Adipose tissue (tissue), 3 donors: ENCODE data around the gene ALDOC. TPM values are rescaled to one million over a fixed set of nuclear protein-coding genes. Genes with fewer than 3 reads are reported as not detected.

Experiments
- H3K27ac ChIP-seq: one replicate; pipeline ENCODE4 v1.5.1; 2013; ENCODE audit warnings: low read depth, low read length
- WGBS, 3 donors: extraction: QIAGEN DNeasy Blood & Tissue Kit; methylation state at CpG; one replicate each; pipeline ENCODE4 v1.1.7; 2013; 5-methylcytosine and 5-hydroxymethylcytosine counted together
- polyA plus RNA-seq, 3 donors: library from polyadenylated mRNA; stranded (reverse); fragments of 200-250 nt; gene quantifications; one replicate each; pipeline ENCODE4 v1.2.3, GENCODE V29; 2013
- donor health status: healthy with polysubstance abuse.
- donor health status: Bipolar disorder and iron deficiency.
- donor health status: healthy.

ALDOC gene
- polyA plus RNA-seq, 3 donors: 5.4 to 59.0 (median 23.8) TPM

- WGBS, 3 donors: 79 to 90% (median 87%) methylated on average over 6 of the region's 6 CpGs
These were observed 53.5 kb downstream of the ALDOC start for GRCh38 chr17:28523186-28523585.

More at GRCh38 chr17:28523186-28523585, 53.5 kb downstream of the ALDOC start:
- H3K27ac ChIP-seq: no peak overlapping the region

Other genes with a start within 250 kb of the ALDOC start
- gene IFT20, start 241.4 kb downstream of the ALDOC start, polyA plus RNA-seq: 10 to 100 TPM; 27.9 to 67.0 (median 66.0) TPM
- gene TNFAIP1, start 241.1 kb downstream of the ALDOC start, polyA plus RNA-seq: 10 to 100 TPM; 18.1 to 38.0 (median 22.9) TPM
- 10 to 100 TPM; 55.1 to 89.6 (median 58.5) TPM for gene POLDIP2, start 219.4 kb downstream of the ALDOC start, polyA plus RNA-seq
- gene SEBOX, start 211.7 kb downstream of the ALDOC start, polyA plus RNA-seq: not detected
- 1 to 10 TPM; 2.1 to 6.9 (median 2.1) TPM for gene VTN, start 206.6 kb downstream of the ALDOC start, polyA plus RNA-seq
- gene SARM1, start 205.2 kb downstream of the ALDOC start, polyA plus RNA-seq: 10 to 100 TPM in 1 of 3 donors, 1 to 10 TPM in 2; 3.7 to 13.1 (median 9.8) TPM
- gene SLC46A1, start 170.7 kb downstream of the ALDOC start, polyA plus RNA-seq: 1 to 10 TPM; 1.2 to 5.3 (median 3.9) TPM
- under 1 TPM in 2 of 3 donors, not detected in 1; 0.03 to 0.09 TPM for gene SLC13A2, start 103.3 kb downstream of the ALDOC start, polyA plus RNA-seq
- gene FOXN1, start 70.5 kb downstream of the ALDOC start, polyA plus RNA-seq: under 1 TPM in 2 of 3 donors, not detected in 1; 0.01 to 0.03 TPM
- 10 to 100 TPM; 12.5 to 16.6 (median 15.0) TPM for gene UNC119, start 24.3 kb downstream of the ALDOC start, polyA plus RNA-seq
- gene PIGS, start 5.4 kb downstream of the ALDOC start, polyA plus RNA-seq: 10 to 100 TPM; 18.9 to 60.3 (median 24.8) TPM
- 1 to 10 TPM; 1.5 to 3.3 (median 2.9) TPM for gene SPAG5, start 22.1 kb upstream of the ALDOC start, polyA plus RNA-seq
- 1 to 10 TPM; 1.8 to 3.3 (median 2.9) TPM for gene RSKR, start 37.3 kb upstream of the ALDOC start, polyA plus RNA-seq
- 10 to 100 TPM; 19.6 to 42.6 (median 33.7) TPM for gene BLTP2, start 68.3 kb upstream of the ALDOC start, polyA plus RNA-seq
- 10 to 100 TPM; 31.0 to 45.5 (median 40.4) TPM for gene SDF2, start 85.0 kb upstream of the ALDOC start, polyA plus RNA-seq
- gene SUPT6H, start 85.3 kb upstream of the ALDOC start, polyA plus RNA-seq: 10 to 100 TPM; 16.3 to 33.9 (median 33.6) TPM
- 1 to 10 TPM in 2 of 3 donors, under 1 TPM in 1; 0.35 to 2.9 (median 1.2) TPM for gene PROCA1, start 135.0 kb upstream of the ALDOC start, polyA plus RNA-seq
- gene RAB34, start 141.0 kb upstream of the ALDOC start, polyA plus RNA-seq: 100 to 1,000 TPM in 1 of 3 donors, 10 to 100 TPM in 1, 1 to 10 TPM in 1; 7.9 to 125 (median 38.3) TPM
- gene RPL23A, start 143.1 kb upstream of the ALDOC start, polyA plus RNA-seq: 1,000 to 10,000 TPM in 2 of 3 donors, 100 to 1,000 TPM in 1; 866 to 1,848 (median 1,584) TPM
- gene TLCD1, start 149.3 kb upstream of the ALDOC start, polyA plus RNA-seq: 10 to 100 TPM in 1 of 3 donors, 1 to 10 TPM in 2; 2.4 to 11.7 (median 5.4) TPM
- 1 to 10 TPM; 1.8 to 2.7 (median 1.9) TPM for gene NEK8, start 151.9 kb upstream of the ALDOC start, polyA plus RNA-seq
- 10 to 100 TPM; 10.9 to 22.7 (median 19.5) TPM for gene TRAF4, start 167.1 kb upstream of the ALDOC start, polyA plus RNA-seq